Measurements from ENCODE around the gene OR5K4. TPM values are rescaled to one million over a fixed set of nuclear protein-coding genes. Genes with fewer than 3 reads are reported as not detected.

OR5K4 gene, protein sequence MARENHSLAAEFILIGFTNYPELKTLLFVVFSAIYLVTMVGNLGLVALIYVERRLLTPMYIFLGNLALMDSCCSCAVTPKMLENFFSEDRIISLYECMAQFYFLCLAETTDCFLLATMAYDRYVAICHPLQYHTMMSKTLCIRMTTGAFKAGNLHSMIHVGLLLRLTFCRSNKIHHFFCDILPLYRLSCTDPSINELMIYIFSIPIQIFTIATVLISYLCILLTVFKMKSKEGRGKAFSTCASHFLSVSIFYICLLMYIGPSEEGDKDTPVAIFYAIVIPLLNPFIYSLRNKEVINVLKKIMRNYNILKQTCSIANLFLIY
- total RNA-seq: not detected in 2 replicates

DNA sequence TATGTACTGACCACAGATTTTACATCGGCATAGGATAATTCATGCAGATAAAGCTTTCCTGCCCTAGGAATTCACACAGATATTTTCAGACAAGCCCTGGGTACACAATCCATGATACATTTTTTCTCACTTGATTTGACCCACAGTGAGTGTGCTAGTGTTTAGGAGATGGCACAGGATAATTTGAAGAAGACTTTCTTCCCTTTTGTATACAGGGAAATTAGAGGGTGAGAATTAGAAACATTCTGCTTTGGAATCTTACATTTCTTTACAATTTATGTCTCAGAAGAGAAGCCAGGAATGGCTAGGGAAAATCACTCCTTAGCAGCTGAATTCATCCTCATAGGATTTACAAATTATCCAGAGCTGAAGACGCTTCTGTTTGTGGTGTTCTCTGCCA, at the start of gene OR5K4:
Gene OR5K4 (plus strand): TSS at position 301 of the 400 bp plus-strand sequence. CDS start 0 bp downstream, at position 301.

GRCh38 chr3:98390366-98390765, 36.7 kb downstream of the OR5K4 start, which contains the start of gene OR5K3:
TSS of gene OR5K3 (plus strand) at chr3:98390666. CDS start at chr3:98390666, 0 bp downstream.

Other genes starting within 250 kb of the OR5K4 start
- gene OR5H1, start 223.1 kb upstream of the OR5K4 start, total RNA-seq: under 0.01 TPM in 1 of 2 replicates, not detected in the other
- not detected in 2 replicates for gene OR5H14, start 206.4 kb upstream of the OR5K4 start, total RNA-seq
- gene OR5H15, start 187.2 kb upstream of the OR5K4 start, total RNA-seq: not detected in 2 replicates
- not detected in 2 replicates for gene OR5H6, start 89.6 kb upstream of the OR5K4 start, total RNA-seq
- not detected in 2 replicates for gene OR5H2, start 71.3 kb upstream of the OR5K4 start, total RNA-seq
- gene OR5K3, start 36.8 kb downstream of the OR5K4 start, total RNA-seq: not detected in 2 replicates
- not detected in 2 replicates for gene OR5K1, start 109.3 kb downstream of the OR5K4 start, total RNA-seq
- gene OR5K2, start 143.8 kb downstream of the OR5K4 start, total RNA-seq: not detected in 2 replicates
- 124 and 166 TPM in 2 replicates for gene CLDND1, start 169.0 kb downstream of the OR5K4 start, total RNA-seq
- not detected in 2 replicates for gene GPR15, start 178.1 kb downstream of the OR5K4 start, total RNA-seq
- 24.5 and 28.1 TPM in 2 replicates for gene CPOX, start 239.8 kb downstream of the OR5K4 start, total RNA-seq